NB4 (cell line): ENCODE measurements around the gene KCNAB2.

Source experiments
- MYC ChIP-seq: IDR thresholded peaks from 2 replicates; pipeline ENCODE4 v1.6.1; 2011; ENCODE audit warnings: low read depth, low read length
- POLR2A ChIP-seq: IDR thresholded peaks from 2 replicates; pipeline ENCODE4 v1.6.1; 2011; ENCODE audit warnings: mild to moderate bottlenecking; ENCODE audit not compliant: insufficient read length; ENCODE audit errors: extremely low read depth
- TF ChIP-seq, protein P1 (sequence below): IDR thresholded peaks from one replicate; pipeline ENCODE4 v1.5.1; 2012; ENCODE audit warnings: low read depth, low read length
- TF ChIP-seq, protein P2 (sequence below): IDR thresholded peaks from 2 replicates; pipeline ENCODE4 v1.6.1; 2011; ENCODE audit warnings: low read depth, low read length

DNA sequence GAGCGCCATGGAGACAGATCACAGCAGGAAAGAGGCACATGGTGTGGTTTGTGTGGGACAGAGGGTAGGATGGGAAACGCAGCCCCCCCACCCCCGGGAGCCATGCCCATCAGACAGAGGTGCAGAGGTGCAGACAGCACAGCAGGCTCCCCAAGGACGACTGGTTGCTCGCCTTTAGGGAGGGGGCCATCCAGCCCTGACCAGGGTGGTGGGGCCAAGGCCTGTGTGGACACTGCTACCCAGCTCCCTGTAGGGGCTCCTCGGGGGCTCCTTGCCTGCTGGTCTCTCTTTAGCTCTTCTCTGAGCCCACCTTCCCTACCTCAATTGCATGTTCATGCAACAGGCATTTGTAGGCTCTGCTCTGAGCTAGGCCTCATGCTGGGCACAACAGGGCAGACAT lies 3.7 kb downstream of the KCNAB2 start:
- TF ChIP-seq, protein P1, sequence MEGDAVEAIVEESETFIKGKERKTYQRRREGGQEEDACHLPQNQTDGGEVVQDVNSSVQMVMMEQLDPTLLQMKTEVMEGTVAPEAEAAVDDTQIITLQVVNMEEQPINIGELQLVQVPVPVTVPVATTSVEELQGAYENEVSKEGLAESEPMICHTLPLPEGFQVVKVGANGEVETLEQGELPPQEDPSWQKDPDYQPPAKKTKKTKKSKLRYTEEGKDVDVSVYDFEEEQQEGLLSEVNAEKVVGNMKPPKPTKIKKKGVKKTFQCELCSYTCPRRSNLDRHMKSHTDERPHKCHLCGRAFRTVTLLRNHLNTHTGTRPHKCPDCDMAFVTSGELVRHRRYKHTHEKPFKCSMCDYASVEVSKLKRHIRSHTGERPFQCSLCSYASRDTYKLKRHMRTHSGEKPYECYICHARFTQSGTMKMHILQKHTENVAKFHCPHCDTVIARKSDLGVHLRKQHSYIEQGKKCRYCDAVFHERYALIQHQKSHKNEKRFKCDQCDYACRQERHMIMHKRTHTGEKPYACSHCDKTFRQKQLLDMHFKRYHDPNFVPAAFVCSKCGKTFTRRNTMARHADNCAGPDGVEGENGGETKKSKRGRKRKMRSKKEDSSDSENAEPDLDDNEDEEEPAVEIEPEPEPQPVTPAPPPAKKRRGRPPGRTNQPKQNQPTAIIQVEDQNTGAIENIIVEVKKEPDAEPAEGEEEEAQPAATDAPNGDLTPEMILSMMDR = no peak
- TF ChIP-seq POLR2A (no peak), MYC (no peak)
- TF ChIP-seq, protein P2, sequence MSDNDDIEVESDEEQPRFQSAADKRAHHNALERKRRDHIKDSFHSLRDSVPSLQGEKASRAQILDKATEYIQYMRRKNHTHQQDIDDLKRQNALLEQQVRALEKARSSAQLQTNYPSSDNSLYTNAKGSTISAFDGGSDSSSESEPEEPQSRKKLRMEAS = no peak
